Endothelial cell of umbilical vein (primary cell): ENCODE data around the gene UTS2B. TPM values are rescaled to one million over a fixed set of nuclear protein-coding genes. Genes with fewer than 3 reads are reported as not detected.

Experiments used
- BruUV-seq: library from RNA; stranded (reverse); fragments of 400-500 nt; replicated peaks from 2 replicates; lab custom pipeline; 2021; lab: Mats Ljungman, UMichigan
- CTCF ChIA-PET: fragments of 300-600, 350-600 bp; sonication (Branson Sonifier 250); formaldehyde crosslinking; loops from one replicate; lab custom pipeline; 2021; ENCODE audit warnings: antibody characterized with exemption, inconsistent platforms; lab: Charles Lee
- POLR2A ChIA-PET: fragments of 300-600, 350-600 bp; sonication (Branson Sonifier 250); formaldehyde crosslinking; loops from one replicate; lab custom pipeline; 2021; ENCODE audit warnings: antibody characterized with exemption, inconsistent platforms; lab: Charles Lee
- DNase-seq: peaks from one replicate; pipeline ENCODE4 v3.0.0-alpha.2; 2011; ENCODE audit warnings: low read depth, low spot score
- FAIRE-seq: peaks from 2 replicates; lab custom pipeline; 2011; peaks lifted over from hg19 to GRCh38; lab: Jason Lieb, UNC
- H2AFZ ChIP-seq: 2 replicates; pipeline ENCODE4 v1.6.0; 2012; ENCODE audit warnings: low read depth, low read length, control low read depth, inconsistent platforms
- H3K27ac ChIP-seq: 2 replicates; pipeline ENCODE4 v1.5.1; 2011; ENCODE audit warnings: low read depth, mild to moderate bottlenecking, control low read depth, low read length, moderate library complexity; ENCODE audit not compliant: insufficient read depth
- H3K27me3 ChIP-seq, 2 experiments: 2 replicates each; pipeline versions ENCODE4 v1.6.0 to v1.6.1; 2011; ENCODE audit warnings: low read length in 2 of 2, mixed read lengths in 1 of 2; ENCODE audit not compliant: control insufficient read depth in 2 of 2, insufficient read depth in 2 of 2
- H3K36me3 ChIP-seq, 2 experiments: 2 replicates in 1 of 2; 3 replicates in 1 of 2; pipeline ENCODE4 v1.5.1; 2011; ENCODE audit warnings: low read length in 2 of 2, mild to moderate bottlenecking in 1 of 2, moderate library complexity in 1 of 2; ENCODE audit not compliant: control insufficient read depth in 2 of 2, insufficient read depth in 2 of 2; ENCODE audit errors: extremely low read depth in 1 of 2
- H3K4me1 ChIP-seq: 3 replicates; pipeline ENCODE4 v1.5.1; 2011; ENCODE audit warnings: mild to moderate bottlenecking, low read length; ENCODE audit not compliant: control insufficient read depth, insufficient read depth; ENCODE audit errors: extremely low read depth
- H3K4me2 ChIP-seq: 2 replicates; pipeline ENCODE4 v1.6.1; 2011; ENCODE audit warnings: low read length, control low read depth, mixed read lengths; ENCODE audit not compliant: insufficient read depth
- H3K4me3 ChIP-seq, 3 experiments: fragments of 200-600 bp in 1 of 3; sonication (generic), shearing (Covaris generic) in 1 of 3; replicated peaks in 1 of 3; 2 replicates each; pipeline ENCODE4 v1.5.1; 2011 to 2016; ENCODE audit warnings: control low read depth in 3 of 3, low read length in 3 of 3, mild to moderate bottlenecking in 2 of 3, inconsistent platforms in 1 of 3, low read depth in 1 of 3, moderate library complexity in 1 of 3; ENCODE audit not compliant: insufficient read depth in 1 of 3
- H3K79me2 ChIP-seq: 2 replicates; pipeline ENCODE4 v1.6.0; 2012; ENCODE audit warnings: low read length, inconsistent platforms; ENCODE audit not compliant: control insufficient read depth, insufficient read depth
- H3K9ac ChIP-seq: replicated peaks from 2 replicates; pipeline ENCODE3; 2011; ENCODE audit warnings: low read length, control low read depth; ENCODE audit not compliant: insufficient read depth; ENCODE audit errors: extremely low read depth
- H3K9me1 ChIP-seq: replicated peaks from 3 replicates; pipeline ENCODE4 v1.6.0; 2011; ENCODE audit warnings: mild to moderate bottlenecking, low read length; ENCODE audit not compliant: control insufficient read depth, insufficient read depth; ENCODE audit errors: extremely low read depth
- H3K9me3 ChIP-seq: replicated peaks from 2 replicates; pipeline ENCODE4 v1.5.1; 2012; ENCODE audit warnings: low read length, inconsistent platforms; ENCODE audit not compliant: control insufficient read depth, insufficient read depth
- H4K20me1 ChIP-seq: replicated peaks from 2 replicates; pipeline ENCODE3; 2011; ENCODE audit warnings: mild to moderate bottlenecking, low read length; ENCODE audit not compliant: control insufficient read depth, insufficient read depth; ENCODE audit errors: extremely low read depth
- CTCF ChIP-seq, 2 donors: IDR thresholded peaks; 1 replicate in 1 of 2; 2 replicates in 1 of 2; pipeline ENCODE4 v1.5.1; 2011; ENCODE audit warnings: low read length in 2 of 2, mild to moderate bottlenecking in 2 of 2, moderate library complexity in 2 of 2, control low read depth in 1 of 2, inconsistent platforms in 1 of 2, low read depth in 1 of 2; ENCODE audit not compliant: insufficient read depth in 1 of 2; ENCODE audit errors: extremely low read depth in 1 of 2
- FOS ChIP-seq: IDR thresholded peaks from 2 replicates; pipeline ENCODE4 v1.6.1; 2011; ENCODE audit warnings: mild to moderate bottlenecking, low read length, moderate library complexity, borderline replicate concordance; ENCODE audit not compliant: insufficient read depth
- GATA2 ChIP-seq: IDR thresholded peaks from 2 replicates; pipeline ENCODE4 v1.7.0; 2011; ENCODE audit warnings: low read depth, mild to moderate bottlenecking, moderate library complexity, mixed read lengths, low read length; ENCODE audit not compliant: insufficient read length, insufficient read depth
- JUN ChIP-seq: IDR thresholded peaks from 2 replicates; pipeline ENCODE4 v1.6.1; 2011; ENCODE audit warnings: borderline replicate concordance, low read depth; ENCODE audit not compliant: insufficient read length, insufficient read depth
- MAX ChIP-seq: IDR thresholded peaks from 2 replicates; pipeline ENCODE4 v1.6.1; 2011; ENCODE audit not compliant: insufficient read depth, insufficient read length
- POLR2A ChIP-seq: IDR thresholded peaks from 2 replicates; pipeline ENCODE4 v1.6.1; 2012; ENCODE audit warnings: low read depth, mild to moderate bottlenecking, control low read depth, low read length
- dilution Hi-C: fragments of 300-500 bp; cut with MboI; formaldehyde crosslinking; loops from one replicate; pipeline ENCODE4 v1.15.0; 2019; ENCODE audit warnings: low sequenced_read_pairs; ENCODE audit not compliant: extremely low pct_ligation_motif_present
- intact Hi-C: fragments of 100-400 bp; cut with micrococcal nuclease; formaldehyde crosslinking; loops from one replicate; pipeline ENCODE4 v1.10.0; 2022
- polyA plus RNA-seq, 4 experiments: library from polyadenylated mRNA; depleted of rRNA in 3 of 4; stranded (reverse) in 3 of 4; unstranded in 1 of 4; fragments of >200 nt; gene quantifications; 2 replicates each; pipeline versions ENCODE4 v1.2.1 to v1.2.3, GENCODE V29; 2011 to 2012; ENCODE audit warnings: missing spikeins in 1 of 4
- total RNA-seq: library from RNA; stranded (reverse); gene quantifications from 2 replicates; pipeline ENCODE4 v1.2.3, GENCODE V29; 2021

The UTS2B gene
- total and polyA plus RNA-seq, 2 donors (not counting 3 experiments of a cell fraction or from before 2014, with no cell fraction given) = 0.21 to 1.1 TPM

GRCh38 chr3:191347228-191347627 is 16.9 kb upstream of the UTS2B start:
- TF ChIP-seq GATA2 (no peak), CTCF (IDR thresholded peaks at IDR 0.05; ENCODE audit: extremely low read depth in 1 of 2, insufficient read depth in 1 of 2, low read depth in 1 of 2, low read length in 2 of 2) (no peak), JUN (no peak), MAX (no peak), POLR2A (no peak), FOS (no peak)
- H3K4me3 ChIP-seq = no peak overlapping the region
- peaks cover 88% of the 10 kb centered on the region for H3K79me2 ChIP-seq
- H2AFZ ChIP-seq = no peak overlapping the region
- DNase-seq (no peak), FAIRE-seq (no peak)
- H4K20me1 ChIP-seq = peaks cover 2% of the 10 kb centered on the region
- no peak overlapping the region for H3K27ac ChIP-seq
- CTCF ChIA-PET = interaction anchor here (1.4 to 2.0 kb wide), 2 partner anchors 9 to 11 kb away, joined by 3 to 7 read pairs; no protein-coding TSS in a partner anchor
- dilution Hi-C loops (no loop called here), intact Hi-C loops (no loop called here)
- H3K27me3 ChIP-seq = no peaks in the 10 kb centered on the region
- H3K9me3 ChIP-seq = no peaks in the 10 kb centered on the region
- no peak overlapping the region for H3K9ac ChIP-seq
- H3K4me1 ChIP-seq = peaks cover 53% of the 10 kb centered on the region
- no TSS peak for BruUV-seq
- H3K4me2 ChIP-seq = no peak overlapping the region
- H3K9me1 ChIP-seq = no peaks in the 10 kb centered on the region
- H3K36me3 ChIP-seq = peaks cover 0 to 2% of the 10 kb centered on the region in 2 experiments
- POLR2A ChIA-PET = no interaction called here
